Suppressor macrophage treated with lipopolysaccharide for 4 hours (primary cell): ENCODE measurements around the gene PRKACA.
"Not testable (repeated sequence)": the region's sequence is repeated elsewhere in the genome, so short reads cannot be mapped to it uniquely, and the experiment has no call there.

Experiments
- DNase-seq: peaks from one replicate; pipeline ENCODE4 v3.0.0-alpha.2; 2020

PRKACA gene

GRCh38 chr19:14063105-14063504, 54.5 kb downstream of the PRKACA start:
- DNase-seq, result peak; percentile 20

- DNase-seq, result no peak
Observed at GRCh38 chr19:14062558-14062855, 55.1 kb downstream of the PRKACA start.

- no peak for DNase-seq
Observed at GRCh38 chr19:14061751-14062557, 55.6 kb downstream of the PRKACA start, which contains the start of gene PALM3. Gene PALM3, minus strand, starts transcription at chr19:14062076. Its CDS starts 96 bp downstream, at chr19:14061980.

- no peak for DNase-seq
Observed at GRCh38 chr19:14061081-14061749, 56.3 kb downstream of the PRKACA start.

GRCh38 chr19:14059652-14060155, 57.9 kb downstream of the PRKACA start:
- no peak for DNase-seq

- DNase-seq, result peak; percentile 28
Observed at GRCh38 chr19:14059093-14059480, 58.5 kb downstream of the PRKACA start.

GRCh38 chr19:14058182-14059092, 59.1 kb downstream of the PRKACA start:
- no peak for DNase-seq

GRCh38 chr19:14056741-14057356, 60.7 kb downstream of the PRKACA start:
- no peak for DNase-seq

GRCh38 chr19:14056069-14056666, 61.4 kb downstream of the PRKACA start:
- DNase-seq, result no peak

GRCh38 chr19:14055396-14055795, 62.2 kb downstream of the PRKACA start:
- no peak for DNase-seq

GRCh38 chr19:14054721-14055120, 62.8 kb downstream of the PRKACA start:
- DNase-seq, result no peak

GRCh38 chr19:14054099-14054498, 63.5 kb downstream of the PRKACA start:
- DNase-seq, result no peak

GRCh38 chr19:14053500-14053899, 64.1 kb downstream of the PRKACA start:
- no peak for DNase-seq

- no peak for DNase-seq
Observed at GRCh38 chr19:14053032-14053431, 64.5 kb downstream of the PRKACA start.

GRCh38 chr19:14052470-14052869, 65.1 kb downstream of the PRKACA start:
- DNase-seq, result no peak

- no peak for DNase-seq
Observed at GRCh38 chr19:14051980-14052379, 65.6 kb downstream of the PRKACA start.

- not testable (repeated sequence) for DNase-seq
Observed at GRCh38 chr19:14050961-14051360, 66.6 kb downstream of the PRKACA start.

GRCh38 chr19:14050512-14050911, 67.0 kb downstream of the PRKACA start:
- no peak for DNase-seq

- peak; percentile 73 for DNase-seq
Observed at GRCh38 chr19:14048443-14049153, 69.0 kb downstream of the PRKACA start.

GRCh38 chr19:14047866-14048265, 69.7 kb downstream of the PRKACA start:
- not testable (repeated sequence) for DNase-seq
